NK-92 (cell line): ENCODE results near the gene NPAT.
A peak's percentile ranks its signal among the peaks of the same experiment; 100 is the strongest.
"Not testable (repeated sequence)": the region's sequence is repeated elsewhere in the genome, so short reads cannot be mapped to it uniquely, and the experiment has no call there.

Experiments used
- DNase-seq: peaks from one replicate; lab custom pipeline; 2025; ENCODE audit not compliant: unreplicated experiment; lab: John Stamatoyannopoulos, UW

The NPAT gene

GRCh38 chr11:108160970-108161566, 61.4 kb downstream of the NPAT start:
- no peak for DNase-seq

GRCh38 chr11:108154591-108154990, 67.8 kb downstream of the NPAT start:
- DNase-seq, result no peak

- DNase-seq, result no peak
Measured at GRCh38 chr11:108148556-108148955, 73.9 kb downstream of the NPAT start.

GRCh38 chr11:108147150-108147549, 75.3 kb downstream of the NPAT start:
- DNase-seq, result no peak

GRCh38 chr11:108144615-108145014, 77.8 kb downstream of the NPAT start:
- DNase-seq, result no peak

GRCh38 chr11:108142304-108142703, 80.1 kb downstream of the NPAT start:
- no peak for DNase-seq

- no peak for DNase-seq
Measured at GRCh38 chr11:108137212-108137611, 85.2 kb downstream of the NPAT start.

- DNase-seq, result no peak
Measured at GRCh38 chr11:108135845-108136544, 86.4 kb downstream of the NPAT start.

GRCh38 chr11:108132993-108133538, 89.4 kb downstream of the NPAT start:
- not testable (repeated sequence) for DNase-seq

- no peak for DNase-seq
Measured at GRCh38 chr11:108131993-108132392, 90.4 kb downstream of the NPAT start.

- DNase-seq, result no peak
Measured at GRCh38 chr11:108128772-108129171, 93.7 kb downstream of the NPAT start.

GRCh38 chr11:108125096-108125495, 97.3 kb downstream of the NPAT start:
- no peak for DNase-seq

- DNase-seq, result no peak
Measured at GRCh38 chr11:108122166-108122628, 100.2 kb downstream of the NPAT start.

GRCh38 chr11:108121274-108122155, 100.9 kb downstream of the NPAT start, which contains the start of gene ACAT1:
TSS of gene ACAT1 (plus strand) at chr11:108121567. CDS start at chr11:108121607, 40 bp downstream.
- peak; percentile 72 for DNase-seq

- not testable (repeated sequence) for DNase-seq
Measured at GRCh38 chr11:108120936-108121273, 101.5 kb downstream of the NPAT start.

GRCh38 chr11:108117746-108118371, 104.6 kb downstream of the NPAT start:
- DNase-seq, result no peak

GRCh38 chr11:108115500-108116140, 106.8 kb downstream of the NPAT start:
- no peak for DNase-seq

GRCh38 chr11:108112057-108112456, 110.4 kb downstream of the NPAT start:
- DNase-seq, result no peak

GRCh38 chr11:108111126-108111525, 111.3 kb downstream of the NPAT start:
- no peak for DNase-seq
